Mononuclear cell (primary cell): ENCODE data around the gene SPINK4. TPM values are rescaled to one million over a fixed set of nuclear protein-coding genes. Genes with fewer than 3 reads are reported as not detected.
A peak's percentile ranks its signal among the peaks of the same experiment; 100 is the strongest.

Source experiments
- H3K27me3 ChIP-seq: 2 replicates; pipeline ENCODE4 v1.6.0; 2011; ENCODE audit warnings: low read length, control low read depth; ENCODE audit not compliant: insufficient read depth
- H3K4me1 ChIP-seq: 2 replicates; pipeline ENCODE4 v1.5.1; 2011; ENCODE audit warnings: mild to moderate bottlenecking, low read length, control low read depth; ENCODE audit not compliant: insufficient read depth
- H3K4me3 ChIP-seq: 2 replicates; pipeline ENCODE4 v1.5.1; 2011; ENCODE audit warnings: mild to moderate bottlenecking, low read length, moderate library complexity
- H3K9me3 ChIP-seq: 2 replicates; pipeline ENCODE4 v1.5.1; 2011; ENCODE audit warnings: low read depth, mild to moderate bottlenecking, control low read depth, low read length
- total RNA-seq: library from RNA; depleted of rRNA; stranded (reverse); fragments of >200 nt; gene quantifications from one replicate; pipeline ENCODE4 v1.2.3, GENCODE V29; 2012

The SPINK4 gene
- total RNA-seq, 1 donor, result not detected

- H3K9me3 ChIP-seq, result no peaks in the 10 kb centered on the region
- peak overlapping the region; percentile 94 for H3K4me3 ChIP-seq
- peaks cover 40% of the 10 kb centered on the region for H3K4me1 ChIP-seq
- H3K27me3 ChIP-seq, result no peaks in the 10 kb centered on the region
Measured at GRCh38 chr9:33264003-33264472, 24.1 kb downstream of the SPINK4 start.

DNA sequence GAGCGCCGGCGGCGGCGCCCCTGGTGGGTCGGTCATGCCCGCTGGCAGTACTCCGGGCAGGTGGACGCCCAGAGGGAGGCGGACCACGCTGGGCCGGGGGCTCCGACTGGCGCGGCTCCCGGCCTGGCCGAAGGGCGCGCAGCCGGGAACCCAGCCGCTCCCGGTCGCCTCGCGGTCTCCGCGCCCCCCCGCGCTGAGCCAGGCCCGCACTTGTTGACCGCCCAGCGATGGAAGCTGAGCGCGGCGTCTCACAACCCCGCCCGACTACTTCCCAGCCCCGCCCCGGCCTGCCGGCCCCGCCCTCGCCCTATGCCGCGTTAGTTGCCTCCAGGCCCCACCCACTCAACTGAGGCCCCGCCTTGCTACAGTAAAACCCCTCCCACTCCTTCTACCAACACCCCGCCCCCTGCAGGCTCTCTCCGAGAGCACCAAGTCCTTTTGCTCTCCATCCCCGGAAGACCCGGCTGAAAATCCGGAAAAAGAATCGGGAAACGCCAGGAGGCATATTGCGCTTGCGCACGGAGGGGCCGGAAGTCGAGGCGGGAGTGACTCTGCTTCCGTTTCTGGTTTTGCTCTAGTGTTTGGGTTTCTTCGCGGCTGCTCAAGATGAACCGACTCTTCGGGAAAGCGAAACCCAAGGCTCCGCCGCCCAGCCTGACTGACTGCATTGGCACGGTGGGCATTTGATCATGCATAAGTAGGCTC is 24.7 kb downstream of the SPINK4 start, which contains the start of the genes BAG1 and CHMP5:
BAG1 (minus strand) TSS at position 236 of the 705 bp plus-strand sequence.
CHMP5 (plus strand) TSS at position 577 of the 705 bp plus-strand sequence; CDS start at position 607, 30 bp downstream.
- Histone ChIP-seq H3K9me3 (no peaks in the 10 kb centered on the region), H3K27me3 (no peaks in the 10 kb centered on the region), H3K4me3 (peak within 1 kb of the TSS; percentile 94), H3K4me1 (peaks cover 40% of the 10 kb centered on the region)

DNA sequence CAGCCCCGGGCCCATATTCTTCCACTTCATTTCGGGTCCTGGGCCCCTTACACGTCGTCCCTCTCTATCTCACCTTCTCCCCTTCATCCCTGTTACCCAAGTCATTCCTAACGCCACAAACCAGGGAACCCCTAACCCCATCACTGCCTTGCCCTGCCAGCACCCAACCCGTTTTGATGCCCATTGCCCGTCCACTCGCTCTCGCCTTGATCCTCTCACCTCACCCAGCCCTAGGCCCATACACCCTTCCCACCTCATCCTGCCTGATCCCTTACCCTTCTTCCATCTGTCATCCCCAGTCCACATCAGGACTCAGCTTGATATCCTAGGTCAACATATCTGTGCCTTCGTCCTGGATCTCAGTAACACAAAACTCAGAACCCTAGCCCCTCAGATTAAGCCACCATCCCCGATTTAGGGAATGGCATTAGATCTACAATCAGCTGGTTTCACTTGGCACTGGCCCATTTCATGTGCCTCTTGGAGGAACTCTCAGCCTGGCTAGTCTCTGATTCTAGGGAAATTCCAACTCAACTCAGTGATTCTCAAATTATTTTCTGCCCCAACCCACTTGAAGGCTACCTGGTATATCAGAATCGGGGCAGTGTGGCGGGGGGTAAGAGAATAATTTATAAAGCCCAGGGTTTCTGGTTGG is 25.4 kb downstream of the SPINK4 start:
- no peaks in the 10 kb centered on the region for H3K9me3 ChIP-seq
- H3K27me3 ChIP-seq, result no peaks in the 10 kb centered on the region
- peaks cover 40% of the 10 kb centered on the region for H3K4me1 ChIP-seq
- H3K4me3 ChIP-seq, result peak overlapping the region; percentile 94

DNA sequence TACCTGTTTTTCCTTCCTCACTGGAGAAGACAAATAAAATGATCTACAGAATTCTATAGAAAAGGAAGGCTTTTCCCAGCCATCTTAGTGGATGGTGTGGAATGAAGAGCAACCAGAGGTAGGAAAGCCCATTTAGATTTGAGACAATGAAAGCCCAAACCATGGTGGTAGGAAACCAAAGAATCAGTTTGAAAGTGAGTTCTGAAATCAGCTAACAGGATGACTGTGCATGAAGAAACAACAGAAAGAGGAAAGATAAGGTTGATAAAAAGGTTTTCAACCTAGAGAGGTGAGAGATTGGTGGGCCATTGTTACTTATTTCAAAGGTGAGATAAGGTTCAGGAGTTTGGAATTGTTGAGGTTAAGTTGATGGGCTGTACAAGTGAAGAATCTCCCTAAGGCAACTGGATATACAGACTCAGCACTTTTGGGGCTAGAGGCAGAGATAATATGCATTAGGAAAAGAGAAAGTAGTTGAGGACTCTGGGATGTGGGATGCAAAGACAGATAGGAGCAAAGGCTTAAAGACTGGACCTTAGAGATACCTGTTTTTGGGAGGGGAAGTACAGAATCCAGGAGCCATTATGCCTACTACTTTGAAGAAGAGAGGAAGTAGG is 27.3 kb downstream of the SPINK4 start:
- Histone ChIP-seq H3K27me3 (no peaks in the 10 kb centered on the region), H3K9me3 (no peaks in the 10 kb centered on the region), H3K4me3 (no peak overlapping the region), H3K4me1 (peaks cover 40% of the 10 kb centered on the region)

DNA sequence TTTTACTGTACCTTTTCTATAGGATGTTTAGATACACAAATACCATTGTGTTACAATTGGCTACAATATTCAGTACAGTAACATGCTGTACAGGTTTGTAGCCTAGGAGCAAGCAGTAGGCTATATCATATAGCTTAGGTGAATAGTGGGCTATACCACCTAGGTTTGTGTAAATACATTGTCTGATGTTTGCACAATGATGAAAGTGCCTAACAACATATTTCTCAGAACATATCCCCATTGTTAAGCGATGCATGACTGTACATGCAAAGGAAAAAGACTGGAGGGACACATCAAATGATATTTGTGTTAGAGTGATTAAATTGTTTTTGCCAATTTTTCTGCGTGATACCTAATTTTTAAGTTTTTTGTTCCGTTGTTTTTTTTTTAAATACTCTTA is 30.2 kb downstream of the SPINK4 start:
- no peak overlapping the region for H3K4me3 ChIP-seq
- peaks cover 22% of the 10 kb centered on the region for H3K4me1 ChIP-seq
- H3K27me3 ChIP-seq, result no peaks in the 10 kb centered on the region
- H3K9me3 ChIP-seq, result no peaks in the 10 kb centered on the region

- H3K4me1 ChIP-seq, result peaks cover 6% of the 10 kb centered on the region
- no peak overlapping the region for H3K4me3 ChIP-seq
- no peaks in the 10 kb centered on the region for H3K9me3 ChIP-seq
- H3K27me3 ChIP-seq, result no peaks in the 10 kb centered on the region
Measured at GRCh38 chr9:33272061-33272460, 32.1 kb downstream of the SPINK4 start.

- Histone ChIP-seq H3K4me1 (no peaks in the 10 kb centered on the region), H3K27me3 (no peaks in the 10 kb centered on the region), H3K4me3 (no peak overlapping the region), H3K9me3 (no peaks in the 10 kb centered on the region)
Measured at GRCh38 chr9:33273266-33273971, 33.5 kb downstream of the SPINK4 start.

DNA sequence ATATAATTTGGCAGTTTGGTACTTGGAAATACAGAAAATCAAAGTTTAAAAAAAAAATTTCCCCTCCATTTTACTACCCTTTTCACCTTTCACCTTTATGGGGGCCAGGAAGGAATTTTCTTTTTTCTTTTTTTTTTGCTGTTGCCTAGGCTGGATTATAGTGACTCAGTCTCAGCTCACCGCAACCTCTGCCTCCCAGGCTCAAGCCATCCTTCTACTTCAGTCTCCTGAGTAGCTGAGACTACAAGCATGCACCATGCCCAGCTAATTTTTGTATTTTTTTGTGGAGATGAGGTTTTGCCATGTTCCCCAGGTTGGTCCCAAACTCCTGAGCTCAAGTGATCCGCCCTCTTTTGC is 34.0 kb downstream of the SPINK4 start:
- H3K27me3 ChIP-seq, result no peaks in the 10 kb centered on the region
- H3K4me1 ChIP-seq, result no peaks in the 10 kb centered on the region
- no peaks in the 10 kb centered on the region for H3K9me3 ChIP-seq
- no peak overlapping the region for H3K4me3 ChIP-seq

DNA sequence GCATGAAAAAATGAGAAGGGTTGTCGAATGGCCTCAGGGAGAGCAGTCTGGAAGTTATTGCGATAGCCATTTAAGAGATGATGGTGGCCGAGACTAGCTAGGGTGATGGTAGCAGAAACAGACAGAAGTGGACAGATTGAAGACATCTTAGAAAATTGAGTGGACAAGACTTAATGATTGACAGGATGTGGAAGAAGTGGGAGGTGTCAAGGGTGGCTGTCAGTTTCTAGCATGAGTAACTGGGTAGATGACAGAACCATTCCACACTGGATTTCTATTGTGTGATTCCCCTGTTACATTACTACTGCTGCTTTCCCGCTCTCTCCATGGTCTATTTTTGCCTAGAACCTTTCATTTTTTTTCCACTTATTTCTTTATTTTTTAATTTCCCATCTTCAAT is 37.5 kb downstream of the SPINK4 start:
- Histone ChIP-seq H3K4me3 (no peak overlapping the region), H3K27me3 (no peaks in the 10 kb centered on the region), H3K4me1 (no peaks in the 10 kb centered on the region), H3K9me3 (no peaks in the 10 kb centered on the region)

DNA sequence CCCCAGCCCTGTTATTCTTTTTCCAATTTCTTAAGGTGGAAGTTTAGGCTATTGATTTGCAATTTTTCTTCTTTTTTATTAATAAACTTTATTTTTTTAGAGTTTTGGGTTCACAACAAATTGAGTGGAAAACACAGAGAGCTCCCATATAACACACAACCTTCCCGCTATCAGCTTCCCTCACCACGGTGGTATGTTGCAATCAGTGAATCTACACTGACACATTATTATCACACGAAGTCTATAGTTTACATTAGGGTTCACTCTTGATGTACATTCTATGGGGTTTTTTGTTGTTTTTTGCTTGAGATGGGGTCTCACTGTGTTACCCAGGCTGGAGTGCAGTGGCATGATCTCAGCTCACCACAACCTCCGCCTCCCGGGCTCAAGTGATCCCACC is 45.5 kb downstream of the SPINK4 start:
- Histone ChIP-seq H3K4me1 (peaks cover 12% of the 10 kb centered on the region), H3K27me3 (no peaks in the 10 kb centered on the region), H3K4me3 (no peak overlapping the region), H3K9me3 (no peaks in the 10 kb centered on the region)

DNA sequence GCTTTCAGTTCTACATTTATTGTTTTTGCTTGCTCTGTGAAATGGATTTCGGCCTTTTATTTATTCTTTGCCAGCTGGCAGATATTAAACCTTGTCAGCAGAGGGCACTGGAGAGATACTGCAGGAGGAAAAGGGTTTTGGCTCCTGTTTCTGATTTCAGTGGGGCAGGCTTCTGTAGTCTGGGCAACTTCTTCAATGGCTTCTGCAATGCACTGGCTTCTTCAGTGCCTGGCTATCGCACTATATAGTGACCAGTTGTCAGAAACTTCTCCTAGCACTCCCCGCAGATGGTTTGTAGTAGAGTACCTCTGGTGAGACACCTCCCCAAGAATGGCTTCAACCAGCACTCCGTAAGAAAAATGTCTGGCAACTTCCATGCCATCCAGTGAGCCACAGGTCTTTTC is 47.1 kb downstream of the SPINK4 start:
- no peaks in the 10 kb centered on the region for H3K9me3 ChIP-seq
- H3K4me3 ChIP-seq, result no peak overlapping the region
- H3K4me1 ChIP-seq, result peaks cover 24% of the 10 kb centered on the region
- no peaks in the 10 kb centered on the region for H3K27me3 ChIP-seq

DNA sequence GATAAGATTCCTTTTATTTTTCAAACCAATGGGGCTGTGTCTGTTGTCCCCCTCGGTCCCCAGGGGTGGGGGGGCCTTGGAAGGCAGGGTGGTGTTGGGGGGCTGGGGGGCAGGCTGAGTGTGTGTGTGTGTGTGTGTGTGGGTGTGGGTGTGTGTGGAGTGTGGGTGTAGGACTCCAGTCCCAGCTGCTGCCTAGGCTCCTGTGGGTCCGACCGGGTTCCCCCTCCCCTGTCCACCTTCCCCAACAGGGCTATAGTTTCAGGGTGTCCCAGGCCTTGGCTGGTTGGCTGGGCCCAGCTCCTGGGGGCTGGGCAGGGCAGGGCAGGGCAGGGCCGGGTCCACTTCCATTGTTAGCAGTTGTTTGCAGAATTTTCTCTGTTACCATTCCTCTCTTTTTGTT is 48.3 kb downstream of the SPINK4 start:
- no peak overlapping the region for H3K4me3 ChIP-seq
- H3K4me1 ChIP-seq, result peaks cover 36% of the 10 kb centered on the region
- no peaks in the 10 kb centered on the region for H3K27me3 ChIP-seq
- H3K9me3 ChIP-seq, result no peaks in the 10 kb centered on the region

DNA sequence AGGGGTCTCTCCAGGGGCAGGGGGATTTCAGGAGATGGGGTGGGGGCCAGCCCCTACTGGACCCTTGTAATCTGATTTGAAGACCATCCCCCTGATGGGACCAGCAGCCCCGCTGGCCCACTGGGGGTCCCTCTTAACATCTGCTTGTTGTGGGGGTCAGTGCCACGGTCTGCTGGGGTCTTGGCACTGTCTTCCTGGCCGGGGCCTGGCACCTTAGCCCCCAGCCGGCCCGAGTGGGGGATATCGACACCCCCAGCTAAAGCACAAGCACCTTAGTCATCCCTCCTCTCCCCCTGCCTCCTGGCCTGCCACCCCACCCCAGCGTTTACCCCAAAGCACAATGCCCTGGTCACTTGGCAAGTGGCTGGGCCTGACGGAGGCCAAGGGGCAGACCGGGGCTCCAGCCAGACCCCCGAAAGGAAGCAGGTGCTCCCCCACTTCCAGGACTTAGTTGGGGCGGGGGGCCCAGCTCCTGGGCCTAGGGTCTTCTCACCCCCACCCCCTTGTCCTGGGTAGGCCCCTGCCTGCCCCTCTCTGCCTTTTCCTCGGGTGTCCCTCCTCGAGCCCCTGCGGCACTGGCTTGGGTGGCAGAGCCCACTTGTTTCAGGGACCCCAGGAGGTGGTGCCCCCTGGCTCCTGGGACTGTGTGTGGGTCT is 49.0 kb downstream of the SPINK4 start:
- Histone ChIP-seq H3K4me3 (no peak overlapping the region), H3K4me1 (peaks cover 36% of the 10 kb centered on the region), H3K9me3 (no peaks in the 10 kb centered on the region)

DNA sequence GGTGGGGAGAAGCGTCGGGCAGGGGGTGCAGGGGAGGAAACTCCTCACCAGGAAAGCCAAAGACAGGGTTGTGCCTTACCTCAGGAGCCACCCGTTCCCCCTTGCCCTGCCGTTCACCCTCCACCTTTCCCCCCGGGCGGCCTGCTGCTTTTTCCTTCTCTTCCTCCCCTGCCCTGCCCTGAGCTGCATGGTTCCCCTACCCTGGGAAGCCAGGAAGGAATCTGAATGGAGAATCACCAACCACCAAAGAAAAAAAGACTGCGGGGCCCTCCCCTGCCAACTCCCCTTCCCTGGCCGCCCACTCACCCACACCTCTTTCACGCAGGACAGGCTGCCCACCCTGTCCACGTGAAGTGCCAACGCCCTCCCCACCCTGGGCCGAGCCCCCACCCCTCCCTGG is 49.5 kb downstream of the SPINK4 start:
- H3K4me3 ChIP-seq, result peak overlapping the region; percentile 53

More for the DNA sequence above, 49.0 kb downstream of the SPINK4 start:
- H3K27me3 ChIP-seq, result no peaks in the 10 kb centered on the region

GRCh38 chr9:33289936-33290246 is 49.9 kb downstream of the SPINK4 start:
- no peaks in the 10 kb centered on the region for H3K9me3 ChIP-seq
- peak overlapping the region; percentile 53 for H3K4me3 ChIP-seq
- no peaks in the 10 kb centered on the region for H3K27me3 ChIP-seq
- H3K4me1 ChIP-seq, result peaks cover 42% of the 10 kb centered on the region

More for the DNA sequence above, 49.5 kb downstream of the SPINK4 start:
- peaks cover 38% of the 10 kb centered on the region for H3K4me1 ChIP-seq
- H3K27me3 ChIP-seq, result no peaks in the 10 kb centered on the region
- no peaks in the 10 kb centered on the region for H3K9me3 ChIP-seq
